ENCODE results near the gene PODXL.

GRCh38 chr7:131527456-131527855 lies 29.0 kb downstream of the PODXL start:
- TF ChIP-seq CTCF (IDR thresholded peaks at IDR 0.05): no peak
- no peak for TF ChIP-seq POLR2A (IDR thresholded peaks at IDR 0.05)

Data from gastroesophageal sphincter (tissue), 3 donors.